ENCODE results near the gene NARS2.

Gene NARS2

DNA sequence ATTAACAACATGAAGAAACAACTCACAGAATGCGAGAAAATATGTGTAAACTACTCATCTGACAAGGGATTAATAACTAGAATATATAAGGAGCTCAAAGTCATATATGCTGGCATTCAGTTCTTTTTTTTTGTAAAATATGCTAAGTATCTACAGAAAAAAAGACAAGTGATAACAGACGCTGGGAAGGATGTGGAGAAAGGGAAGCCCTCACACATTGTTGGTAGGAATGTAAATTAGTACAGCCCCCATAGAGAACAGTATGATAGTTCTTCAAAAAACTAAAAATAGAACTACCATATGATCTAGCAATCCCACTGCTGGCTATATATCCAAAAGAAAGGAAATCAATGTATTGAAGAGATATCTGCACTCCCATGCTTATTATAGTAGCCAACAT lies 170.9 kb downstream of the NARS2 start:
- DNase-seq = no peak

GRCh38 chr11:78402847-78403246 lies 171.8 kb downstream of the NARS2 start:
- DNase-seq = no peak

- no peak for DNase-seq
These were observed 174.0 kb downstream of the NARS2 start for GRCh38 chr11:78400702-78401101.

- DNase-seq = no peak
These were observed 174.5 kb downstream of the NARS2 start for GRCh38 chr11:78400116-78400515.

DNA sequence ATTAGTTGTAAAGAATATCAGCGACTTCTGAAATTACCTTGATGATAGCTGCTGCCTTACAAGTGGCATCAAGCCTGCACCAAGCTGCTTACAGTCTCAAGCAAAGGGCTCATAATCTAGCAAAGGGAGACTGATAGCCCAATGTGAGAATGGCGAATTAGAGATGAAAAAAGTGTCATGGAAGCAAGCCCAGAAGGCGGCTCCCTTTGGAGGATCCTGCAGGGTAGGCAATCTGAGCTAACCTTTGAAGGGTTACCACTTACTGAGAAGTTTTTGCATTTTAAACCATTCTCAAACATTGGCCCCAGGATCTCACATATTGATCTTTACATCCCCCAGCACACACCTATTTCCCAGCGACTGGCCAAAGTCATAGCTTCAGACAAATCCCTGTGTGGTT lies 175.5 kb downstream of the NARS2 start:
- no peak for DNase-seq

DNA sequence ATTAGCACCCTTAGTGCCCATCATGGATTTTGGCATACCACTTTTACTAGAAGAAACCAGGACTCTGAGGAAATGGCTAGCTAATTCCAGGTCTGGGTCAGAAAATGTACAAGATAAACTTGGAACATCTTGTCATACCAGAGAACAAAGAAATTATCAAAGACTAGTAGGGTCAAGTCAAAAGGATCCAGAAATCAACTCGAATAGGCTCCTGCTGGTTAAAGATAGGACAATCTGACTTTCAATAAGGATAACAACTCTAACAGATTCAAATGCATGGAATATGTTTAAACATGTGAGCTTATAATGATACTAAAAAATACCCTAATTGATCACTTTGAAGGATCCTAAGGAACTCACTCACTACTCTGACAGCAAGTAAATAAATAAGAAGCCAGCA lies 175.9 kb downstream of the NARS2 start:
- no peak for DNase-seq

- DNase-seq = no peak
These were observed 177.3 kb downstream of the NARS2 start for GRCh38 chr11:78397398-78397797.

GRCh38 chr11:78395597-78395996 lies 179.1 kb downstream of the NARS2 start:
- no peak for DNase-seq

- no peak for DNase-seq
These were observed 181.8 kb downstream of the NARS2 start for GRCh38 chr11:78392854-78393253.

DNA sequence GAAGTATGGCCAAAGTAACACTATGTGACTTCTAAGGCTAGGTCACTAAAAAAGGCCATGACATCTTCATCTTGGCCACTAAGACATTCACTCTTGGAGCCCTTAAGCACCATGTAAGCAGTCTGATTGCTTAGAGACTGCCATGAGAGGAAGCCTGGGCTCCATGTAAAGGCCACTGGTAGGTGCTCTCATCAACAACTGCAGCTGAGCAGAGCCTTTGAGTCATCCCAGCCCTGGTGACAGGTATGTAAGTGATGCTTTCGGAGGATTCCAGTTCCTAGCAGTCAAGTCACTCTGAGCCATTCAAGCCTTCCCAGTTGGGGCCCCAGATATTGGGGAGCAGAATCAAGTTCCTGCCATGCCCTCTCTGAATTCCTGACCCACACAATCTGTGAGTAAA lies 183.2 kb downstream of the NARS2 start:
- no peak for DNase-seq

DNA sequence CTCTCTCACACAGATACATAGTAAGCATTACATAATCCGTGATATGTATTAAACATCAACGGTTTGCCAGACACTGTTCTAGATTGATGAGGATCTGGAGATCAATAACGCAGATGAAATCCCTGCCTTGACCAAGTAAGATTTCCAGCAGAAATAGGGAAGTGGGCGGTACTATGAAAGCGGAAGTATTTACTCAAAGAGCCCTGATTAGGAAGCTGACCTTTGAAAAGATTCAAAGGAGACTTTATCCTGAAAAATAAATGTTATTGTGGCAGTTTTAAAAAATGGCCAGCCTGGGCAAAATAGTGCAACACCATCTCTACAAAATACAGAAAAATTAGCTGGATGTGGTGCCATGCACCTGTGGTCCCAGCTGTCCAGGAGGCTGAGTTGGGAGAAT lies 183.9 kb downstream of the NARS2 start:
- DNase-seq = no peak

GRCh38 chr11:78386215-78386941 lies 188.3 kb downstream of the NARS2 start:
- DNase-seq = no peak

Measured in NCI-H146 (cell line).